NCI-H2029 treated with DMSO at 0.1 percent for 48 hours (cell line): ENCODE measurements around the gene DNAJC2.
"Not testable (repeated sequence)": the region's sequence is repeated elsewhere in the genome, so short reads cannot be mapped to it uniquely, and the experiment has no call there.

Experiments used
- DNase-seq: peaks from one replicate; lab custom pipeline; 2025; lab: John Stamatoyannopoulos, UW

DNAJC2 gene

GRCh38 chr7:103266229-103266628 lies 78.3 kb downstream of the DNAJC2 start:
- DNase-seq: not testable (repeated sequence)

- DNase-seq: not testable (repeated sequence)
These were observed 80.5 kb downstream of the DNAJC2 start for GRCh38 chr7:103264054-103264453.
